Transverse colon (tissue), 4 donors: ENCODE data around the gene DEK.

Experiments
- CTCF ChIP-seq, 5 experiments: fragments of 200-600 bp in 3 of 5; fragments of 450-650 bp in 2 of 5; sonication (generic) in 3 of 5; IDR thresholded peaks; 1 replicate in 2 of 5; 2 replicates in 3 of 5; pipeline ENCODE4 v1.5.1; 2016 to 2017; ENCODE audit warnings: antibody characterized with exemption in 5 of 5, inconsistent platforms in 3 of 5, mild to moderate bottlenecking in 2 of 5, moderate library complexity in 1 of 5
- POLR2AphosphoS5 ChIP-seq, 3 donors: sonication (generic); formaldehyde crosslinking; IDR thresholded peaks; one replicate each; pipeline ENCODE4 v1.6.1; 2016; ENCODE audit warnings: antibody characterized with exemption in 3 of 3

DNA sequence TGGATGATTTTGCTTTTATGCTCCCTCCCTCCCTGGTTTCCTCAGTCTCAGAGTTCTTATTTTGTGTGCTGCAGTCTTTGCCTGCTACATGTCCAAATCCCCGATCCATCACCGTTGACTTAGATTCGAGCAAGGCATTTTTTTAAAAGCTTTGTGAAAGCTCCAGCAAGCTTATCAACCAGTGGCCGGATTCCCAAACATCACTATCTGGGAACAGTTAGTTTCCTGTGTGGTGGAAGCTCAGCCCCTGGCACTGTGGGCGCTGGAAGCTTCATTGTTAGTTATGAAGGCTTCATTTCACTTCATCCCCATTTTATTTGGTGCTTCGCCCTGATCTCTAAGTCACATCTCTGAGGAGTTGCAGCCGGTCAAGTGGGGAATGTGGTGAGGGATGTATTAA is 44.7 kb downstream of the DEK start:
- TF ChIP-seq POLR2AphosphoS5 (IDR thresholded peaks at IDR 0.05) (no peak), CTCF (IDR thresholded peaks at IDR 0.05) (no peak)
